HEK293 (cell line): ENCODE measurements around the gene MRNIP.
"Not testable (repeated sequence)": the region's sequence is repeated elsewhere in the genome, so short reads cannot be mapped to it uniquely, and the experiment has no call there.

Source experiments
- CTCF ChIA-PET: fragments of 350-600 bp; formaldehyde crosslinking; extraction: SDS; loops from one replicate; lab custom pipeline; 2021; ENCODE audit warnings: antibody characterized with exemption; lab: Yijun Ruan, JAX
- POLR2A ChIA-PET: fragments of 300-600 bp; formaldehyde crosslinking; extraction: SDS; loops from one replicate; lab custom pipeline; 2020; ENCODE audit warnings: antibody characterized with exemption, inconsistent platforms; lab: Yijun Ruan, JAX
- H3K27ac ChIP-seq: fragments of 200-500 bp; sonication (Bioruptor generic); 2 replicates; pipeline ENCODE4 v1.5.1; 2014; ENCODE audit warnings: low read depth, low read length, control low read depth, inconsistent platforms; ENCODE audit errors: extremely low read depth
- H3K36me3 ChIP-seq, 2 experiments: fragments of 200-500 bp in 1 of 2; sonication (Bioruptor generic) in 1 of 2; 1 replicate in 1 of 2; 2 replicates in 1 of 2; pipeline ENCODE4 v1.5.1; 2014 to 2017; ENCODE audit warnings: inconsistent platforms in 2 of 2, low read length in 2 of 2; ENCODE audit not compliant: control insufficient read depth in 2 of 2, insufficient read depth in 1 of 2
- H3K4me1 ChIP-seq: fragments of 200-500 bp; sonication (Bioruptor generic); 2 replicates; pipeline ENCODE4 v1.5.1; 2014; ENCODE audit warnings: mild to moderate bottlenecking, low read length, inconsistent platforms; ENCODE audit not compliant: control insufficient read depth, insufficient read depth
- H3K4me3 ChIP-seq: 2 replicates; pipeline ENCODE4 v1.5.1; 2011; ENCODE audit warnings: low read depth, mild to moderate bottlenecking, control low read depth, low read length, moderate library complexity
- H3K9me3 ChIP-seq: fragments of 200-500 bp; sonication (Bioruptor generic); 2 replicates; pipeline ENCODE4 v1.5.1; 2014; ENCODE audit warnings: low read depth, low read length, inconsistent platforms; ENCODE audit not compliant: control insufficient read depth, insufficient read depth
- HOXC10 ChIP-seq: sonication (generic); formaldehyde crosslinking; IDR thresholded peaks from 2 replicates; pipeline ENCODE4 v1.8.1; 2023; ENCODE audit warnings: mild to moderate bottlenecking, missing genetic modification reagents
- PATZ1 ChIP-seq: fragments of 450-650 bp; formaldehyde crosslinking; IDR thresholded peaks from 2 replicates; pipeline ENCODE4 v1.5.1; 2016; ENCODE audit warnings: missing biosample characterization, missing genetic modification characterization
- SALL2 ChIP-seq: fragments of 450-650 bp; formaldehyde crosslinking; IDR thresholded peaks from 2 replicates; pipeline ENCODE4 v1.5.0; 2017; ENCODE audit warnings: missing biosample characterization, mild to moderate bottlenecking, missing genetic modification characterization, borderline replicate concordance
- SP7 ChIP-seq: fragments of 450-650 bp; formaldehyde crosslinking; IDR thresholded peaks from 2 replicates; pipeline ENCODE4 v1.5.1; 2016; ENCODE audit warnings: missing biosample characterization, missing genetic modification characterization
- ZBTB10 ChIP-seq: fragments of 450-650 bp; formaldehyde crosslinking; IDR thresholded peaks from 2 replicates; pipeline ENCODE4 v1.5.1; 2016; ENCODE audit warnings: missing biosample characterization, missing genetic modification characterization
- ZBTB6 ChIP-seq: fragments of 450-650 bp; formaldehyde crosslinking; IDR thresholded peaks from 2 replicates; pipeline ENCODE4 v1.5.1; 2017; ENCODE audit warnings: missing biosample characterization, missing genetic modification characterization
- ZNF10 ChIP-seq: fragments of 450-650 bp; formaldehyde crosslinking; IDR thresholded peaks from 2 replicates; pipeline ENCODE4 v1.5.1; 2017; ENCODE audit warnings: missing biosample characterization, missing genetic modification characterization
- ZNF140 ChIP-seq: fragments of 450-650 bp; formaldehyde crosslinking; IDR thresholded peaks from 2 replicates; pipeline ENCODE4 v1.5.1; 2016; ENCODE audit warnings: missing biosample characterization, missing genetic modification characterization
- ZNF23 ChIP-seq: fragments of 450-650 bp; formaldehyde crosslinking; IDR thresholded peaks from 2 replicates; pipeline ENCODE4 v1.5.1; 2016; ENCODE audit warnings: missing biosample characterization, missing genetic modification characterization, borderline replicate concordance
- ZNF26 ChIP-seq: fragments of 450-650 bp; formaldehyde crosslinking; IDR thresholded peaks from 2 replicates; pipeline ENCODE4 v1.5.1; 2016; ENCODE audit warnings: missing biosample characterization, missing genetic modification characterization
- ZNF366 ChIP-seq: fragments of 450-650 bp; formaldehyde crosslinking; conservative IDR thresholded peaks from 2 replicates; pipeline ENCODE4 v1.5.1; 2016; ENCODE audit warnings: missing biosample characterization, missing genetic modification characterization
- ZNF391 ChIP-seq: fragments of 450-650 bp; formaldehyde crosslinking; IDR thresholded peaks from 2 replicates; pipeline ENCODE4 v1.5.1; 2016; ENCODE audit warnings: low read depth, missing biosample characterization, missing genetic modification characterization, borderline replicate concordance
- ZNF473 ChIP-seq: fragments of 450-650 bp; formaldehyde crosslinking; IDR thresholded peaks from 2 replicates; pipeline ENCODE4 v1.5.1; 2017; ENCODE audit warnings: missing biosample characterization, missing genetic modification characterization
- ZNF514 ChIP-seq: fragments of 450-650 bp; formaldehyde crosslinking; IDR thresholded peaks from 2 replicates; pipeline ENCODE4 v1.5.1; 2016; ENCODE audit warnings: missing biosample characterization, missing genetic modification characterization
- ZNF660 ChIP-seq: fragments of 450-650 bp; IDR thresholded peaks from 2 replicates; pipeline ENCODE4 v1.5.1; 2018; ENCODE audit warnings: missing biosample characterization, mild to moderate bottlenecking, missing genetic modification characterization
- ZNF670 ChIP-seq: fragments of 450-650 bp; formaldehyde crosslinking; IDR thresholded peaks from 2 replicates; pipeline ENCODE4 v1.5.1; 2016; ENCODE audit warnings: missing biosample characterization, missing genetic modification characterization, low read depth
- ZNF792 ChIP-seq: fragments of 450-650 bp; formaldehyde crosslinking; IDR thresholded peaks from 2 replicates; pipeline ENCODE4 v1.5.1; 2016; ENCODE audit warnings: missing biosample characterization, missing genetic modification characterization

The MRNIP gene

GRCh38 chr5:179872055-179872827 is 13.6 kb upstream of the MRNIP start:
- H3K4me3 ChIP-seq = no peak overlapping the region
- TF ChIP-seq SP7 = no peak
- TF ChIP-seq ZNF670 = no peak
- TF ChIP-seq ZNF366 (tag by site-specific recombination) = no peak
- TF ChIP-seq ZNF23 = no peak
- TF ChIP-seq ZNF10 = no peak
- no peak for TF ChIP-seq ZBTB6
- TF ChIP-seq ZNF391 = no peak
- no peak for TF ChIP-seq ZBTB10 (tag by site-specific recombination)
- TF ChIP-seq SALL2 = no peak
- no peak for TF ChIP-seq ZNF140 (tag by site-specific recombination)
- TF ChIP-seq PATZ1 (tag by site-specific recombination) = no peak
- TF ChIP-seq ZNF792 (tag by site-specific recombination) = no peak
- TF ChIP-seq ZNF26 (tag by site-specific recombination) = no peak
- no peak for TF ChIP-seq HOXC10
- TF ChIP-seq ZNF473 (tag by site-specific recombination) = no peak
- TF ChIP-seq ZNF514 = no peak
- TF ChIP-seq ZNF660 (tag by site-specific recombination) = no peak
- TF ChIP-seq, all 188 proteins: peak for 0
- CTCF ChIA-PET = no interaction called here
- no peaks in the 10 kb centered on the region for H3K9me3 ChIP-seq
- no peak overlapping the region for H3K27ac ChIP-seq
- POLR2A ChIA-PET = interaction anchor here (0.5 kb wide), 1 partner anchor 9 kb away, joined by 3 read pairs; no protein-coding TSS in a partner anchor
- H3K4me1 ChIP-seq = no peaks in the 10 kb centered on the region
- H3K36me3 ChIP-seq = peaks cover 6 to 95% of the 10 kb centered on the region in 2 experiments

- CTCF ChIA-PET, H3K4me3 ChIP-seq, H3K9me3 ChIP-seq, H3K27ac ChIP-seq, H3K4me1 ChIP-seq: not testable (repeated sequence)
- POLR2A ChIA-PET = interaction anchor here (0.5 kb wide), 1 partner anchor 9 kb away, joined by 3 read pairs; no protein-coding TSS in a partner anchor
- peaks cover under 1 to 97% of the 10 kb centered on the region in 2 experiments for H3K36me3 ChIP-seq
Observed at GRCh38 chr5:179871533-179871932, 12.9 kb upstream of the MRNIP start.
